GM12878 (cell line): Measurements from ENCODE around the gene ITIH1. TPM values are rescaled to one million over a fixed set of nuclear protein-coding genes. Genes with fewer than 3 reads are reported as not detected.

ENCODE experiments used
- CBFB ChIP-seq: IDR thresholded peaks from 2 replicates; pipeline ENCODE4 v1.6.1; 2016; ENCODE audit warnings: antibody characterized with exemption, low read depth
- EGR1 ChIP-seq, 2 experiments: IDR thresholded peaks; 1 replicate in 1 of 2; 2 replicates in 1 of 2; pipeline ENCODE4 v1.6.1; 2011 to 2012; ENCODE audit warnings: low read depth in 2 of 2, low read length in 2 of 2, borderline replicate concordance in 1 of 2, mild to moderate bottlenecking in 1 of 2, moderate library complexity in 1 of 2
- NBN ChIP-seq: fragments of 450-650 bp; IDR thresholded peaks from 2 replicates; pipeline ENCODE4 v1.6.1; 2016
- YBX1 ChIP-seq: fragments of 450-650 bp; IDR thresholded peaks from 2 replicates; pipeline ENCODE4 v1.6.1; 2016; ENCODE audit warnings: antibody characterized with exemption
- ZNF24 ChIP-seq: fragments of 450-650 bp; IDR thresholded peaks from 2 replicates; pipeline ENCODE4 v1.6.1; 2017; ENCODE audit warnings: antibody characterized with exemption, mild to moderate bottlenecking
- polyA plus RNA-seq, 11 experiments: library from polyadenylated mRNA; depleted of rRNA in 4 of 11; unstranded in 6 of 11; stranded (reverse) in 5 of 11; fragments of >200 nt; fragmentation: Nextera tagmentation in 4 of 11; fragmentation: Illumina TruSeq in 1 of 11; extraction: Ambion mirVana in 4 of 11; extraction: Trizol in 1 of 11; gene quantifications; 1 replicate in 1 of 11; 2 replicates in 10 of 11; pipeline versions ENCODE4 v1.2.1 to v1.2.3, GENCODE V29; 2011 to 2016; ENCODE audit warnings: inconsistent platforms in 2 of 11, missing spikeins in 2 of 11, low read depth in 1 of 11
- total RNA-seq, 4 experiments: library from RNA; depleted of rRNA in 3 of 4; stranded (reverse); fragments of >200 nt in 3 of 4; fragmentation: Illumina TruSeq in 1 of 4; extraction: Trizol in 1 of 4; gene quantifications; 2 replicates each; pipeline versions ENCODE4 v1.2.1 to v1.2.3, GENCODE V29; 2013 to 2021
- TF ChIP-seq, protein P1 (sequence below): fragments of 150-350 bp; IDR thresholded peaks from 2 replicates; pipeline ENCODE4 v1.6.1; 2016; ENCODE audit warnings: low read depth, low read length
- TF ChIP-seq, protein P2 (sequence below), 3 experiments: IDR thresholded peaks in 2 of 3; conservative IDR thresholded peaks in 1 of 3; 2 replicates each; pipeline ENCODE4 v1.5.1; 2011; ENCODE audit warnings: low read depth in 3 of 3, low read length in 3 of 3, mild to moderate bottlenecking in 3 of 3, control low read depth in 2 of 3, moderate library complexity in 2 of 3, inconsistent platforms in 1 of 3, mixed read lengths in 1 of 3; ENCODE audit not compliant: control insufficient read depth in 2 of 3, insufficient read depth in 1 of 3; ENCODE audit errors: extremely low read depth in 1 of 3
- TF ChIP-seq, protein P3 (sequence below): IDR thresholded peaks from 2 replicates; pipeline ENCODE4 v1.6.1; 2012; ENCODE audit warnings: low read depth, low read length, improper control_type of control experiment

The ITIH1 gene
- total and polyA plus RNA-seq, 10 of the 15 experiments (the other 5 are each of a cell fraction or from before 2014, with no cell fraction given) = 0.33 to 0.64 (median 0.44) TPM; not detected in 7

DNA sequence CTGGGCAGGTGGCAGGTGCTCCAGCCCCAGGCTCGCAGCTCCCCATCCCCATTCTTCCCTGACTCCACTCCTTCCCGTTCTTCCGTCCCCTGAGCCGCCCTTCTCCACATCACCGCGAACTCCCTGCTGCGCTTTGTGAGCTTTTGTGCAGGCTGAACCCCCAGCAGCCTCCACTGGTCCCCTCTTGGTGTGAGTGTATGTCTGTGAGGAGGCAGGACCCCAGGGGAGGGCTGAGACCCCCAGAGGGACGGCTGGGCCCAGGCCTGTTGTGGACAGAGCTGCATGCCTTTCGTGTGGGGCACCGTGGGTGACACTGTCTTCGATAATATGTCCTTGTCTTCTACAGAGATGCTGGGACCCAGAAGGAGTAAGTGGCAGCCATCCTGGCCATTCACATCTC lies 9.8 kb downstream of the ITIH1 start (continued):
- TF ChIP-seq, protein P1, sequence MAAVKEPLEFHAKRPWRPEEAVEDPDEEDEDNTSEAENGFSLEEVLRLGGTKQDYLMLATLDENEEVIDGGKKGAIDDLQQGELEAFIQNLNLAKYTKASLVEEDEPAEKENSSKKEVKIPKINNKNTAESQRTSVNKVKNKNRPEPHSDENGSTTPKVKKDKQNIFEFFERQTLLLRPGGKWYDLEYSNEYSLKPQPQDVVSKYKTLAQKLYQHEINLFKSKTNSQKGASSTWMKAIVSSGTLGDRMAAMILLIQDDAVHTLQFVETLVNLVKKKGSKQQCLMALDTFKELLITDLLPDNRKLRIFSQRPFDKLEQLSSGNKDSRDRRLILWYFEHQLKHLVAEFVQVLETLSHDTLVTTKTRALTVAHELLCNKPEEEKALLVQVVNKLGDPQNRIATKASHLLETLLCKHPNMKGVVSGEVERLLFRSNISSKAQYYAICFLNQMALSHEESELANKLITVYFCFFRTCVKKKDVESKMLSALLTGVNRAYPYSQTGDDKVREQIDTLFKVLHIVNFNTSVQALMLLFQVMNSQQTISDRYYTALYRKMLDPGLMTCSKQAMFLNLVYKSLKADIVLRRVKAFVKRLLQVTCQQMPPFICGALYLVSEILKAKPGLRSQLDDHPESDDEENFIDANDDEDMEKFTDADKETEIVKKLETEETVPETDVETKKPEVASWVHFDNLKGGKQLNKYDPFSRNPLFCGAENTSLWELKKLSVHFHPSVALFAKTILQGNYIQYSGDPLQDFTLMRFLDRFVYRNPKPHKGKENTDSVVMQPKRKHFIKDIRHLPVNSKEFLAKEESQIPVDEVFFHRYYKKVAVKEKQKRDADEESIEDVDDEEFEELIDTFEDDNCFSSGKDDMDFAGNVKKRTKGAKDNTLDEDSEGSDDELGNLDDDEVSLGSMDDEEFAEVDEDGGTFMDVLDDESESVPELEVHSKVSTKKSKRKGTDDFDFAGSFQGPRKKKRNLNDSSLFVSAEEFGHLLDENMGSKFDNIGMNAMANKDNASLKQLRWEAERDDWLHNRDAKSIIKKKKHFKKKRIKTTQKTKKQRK = no peak
- TF ChIP-seq, protein P2, sequence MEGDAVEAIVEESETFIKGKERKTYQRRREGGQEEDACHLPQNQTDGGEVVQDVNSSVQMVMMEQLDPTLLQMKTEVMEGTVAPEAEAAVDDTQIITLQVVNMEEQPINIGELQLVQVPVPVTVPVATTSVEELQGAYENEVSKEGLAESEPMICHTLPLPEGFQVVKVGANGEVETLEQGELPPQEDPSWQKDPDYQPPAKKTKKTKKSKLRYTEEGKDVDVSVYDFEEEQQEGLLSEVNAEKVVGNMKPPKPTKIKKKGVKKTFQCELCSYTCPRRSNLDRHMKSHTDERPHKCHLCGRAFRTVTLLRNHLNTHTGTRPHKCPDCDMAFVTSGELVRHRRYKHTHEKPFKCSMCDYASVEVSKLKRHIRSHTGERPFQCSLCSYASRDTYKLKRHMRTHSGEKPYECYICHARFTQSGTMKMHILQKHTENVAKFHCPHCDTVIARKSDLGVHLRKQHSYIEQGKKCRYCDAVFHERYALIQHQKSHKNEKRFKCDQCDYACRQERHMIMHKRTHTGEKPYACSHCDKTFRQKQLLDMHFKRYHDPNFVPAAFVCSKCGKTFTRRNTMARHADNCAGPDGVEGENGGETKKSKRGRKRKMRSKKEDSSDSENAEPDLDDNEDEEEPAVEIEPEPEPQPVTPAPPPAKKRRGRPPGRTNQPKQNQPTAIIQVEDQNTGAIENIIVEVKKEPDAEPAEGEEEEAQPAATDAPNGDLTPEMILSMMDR (IDR thresholded peaks at IDR 0.05 in 2 of 3, conservative IDR thresholded peaks at IDR 0.05 in 1 of 3; ENCODE audit: control insufficient read depth in 2 of 3, extremely low read depth in 1 of 3, insufficient read depth in 1 of 3, low read depth in 3 of 3, low read length in 3 of 3) = no peak
- no peak for TF ChIP-seq YBX1
- no peak for TF ChIP-seq EGR1 (IDR thresholded peaks at IDR 0.05; ENCODE audit: borderline replicate concordance in 1 of 2, low read depth in 2 of 2, low read length in 2 of 2)
- TF ChIP-seq, protein P3, sequence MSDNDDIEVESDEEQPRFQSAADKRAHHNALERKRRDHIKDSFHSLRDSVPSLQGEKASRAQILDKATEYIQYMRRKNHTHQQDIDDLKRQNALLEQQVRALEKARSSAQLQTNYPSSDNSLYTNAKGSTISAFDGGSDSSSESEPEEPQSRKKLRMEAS = no peak
- TF ChIP-seq CBFB = no peak
- TF ChIP-seq NBN = no peak
- TF ChIP-seq ZNF24 = no peak
- TF ChIP-seq, all 136 proteins: peak for 0
